HepG2 (cell line): ENCODE data around the gene NUDT3. TPM values are rescaled to one million over a fixed set of nuclear protein-coding genes. Genes with fewer than 3 reads are reported as not detected.

Experiments used
- CBFB ChIP-seq: sonication (generic); formaldehyde crosslinking; IDR thresholded peaks from 2 replicates; pipeline ENCODE4 v1.4.0; 2020; ENCODE audit warnings: missing genetic modification reagents
- ELF4 ChIP-seq: sonication (generic); formaldehyde crosslinking; IDR thresholded peaks from 2 replicates; pipeline ENCODE4 v1.5.0; 2020; ENCODE audit warnings: missing genetic modification reagents, mild to moderate bottlenecking, moderate library complexity, borderline replicate concordance
- EP300 ChIP-seq, 3 experiments: sonication (generic) in 1 of 3; formaldehyde crosslinking in 1 of 3; IDR thresholded peaks; 2 replicates each; pipeline versions ENCODE4 v1.5.1 to v1.6.1; 2011 to 2020; ENCODE audit warnings: low read depth in 2 of 3, low read length in 2 of 3, borderline replicate concordance in 1 of 3, improper control_type of control experiment in 1 of 3, mild to moderate bottlenecking in 1 of 3, missing genetic modification reagents in 1 of 3, moderate library complexity in 1 of 3
- FOXP4 ChIP-seq: sonication (generic); formaldehyde crosslinking; IDR thresholded peaks from 2 replicates; pipeline ENCODE4 v1.4.0; 2020; ENCODE audit warnings: missing genetic modification reagents
- NAIF1 ChIP-seq: sonication (generic); formaldehyde crosslinking; IDR thresholded peaks from 2 replicates; pipeline ENCODE4 v1.5.0; 2020; ENCODE audit warnings: mild to moderate bottlenecking, missing genetic modification reagents, borderline replicate concordance
- NFIB ChIP-seq: sonication (generic); formaldehyde crosslinking; IDR thresholded peaks from 2 replicates; pipeline ENCODE4 v1.9.0; 2021; ENCODE audit warnings: missing genetic modification reagents, mild to moderate bottlenecking, borderline replicate concordance
- PRPF4 ChIP-seq: fragments of 200-400 bp; formaldehyde crosslinking; IDR thresholded peaks from 2 replicates; pipeline ENCODE4 v1.6.1; 2016; ENCODE audit warnings: low read length, low read depth; ENCODE audit not compliant: poor library complexity, severe bottlenecking
- RBAK ChIP-seq: sonication (generic); formaldehyde crosslinking; IDR thresholded peaks from 2 replicates; pipeline ENCODE4 v1.5.1; 2020; ENCODE audit warnings: mild to moderate bottlenecking, missing genetic modification reagents
- RBFOX2 ChIP-seq: fragments of 200-400 bp; formaldehyde crosslinking; IDR thresholded peaks from 2 replicates; pipeline ENCODE4 v1.6.1; 2017; ENCODE audit warnings: low read depth, mild to moderate bottlenecking, low read length
- SMC3 ChIP-seq: IDR thresholded peaks from 2 replicates; pipeline ENCODE4 v1.6.1; 2011; ENCODE audit warnings: low read length, improper control_type of control experiment
- YY1 ChIP-seq: IDR thresholded peaks from 2 replicates; pipeline ENCODE4 v1.6.1; 2011; ENCODE audit warnings: low read length, low read depth, moderate library complexity, mild to moderate bottlenecking; ENCODE audit not compliant: insufficient read depth, insufficient replicate concordance
- ZFYVE20 ChIP-seq: sonication (generic); formaldehyde crosslinking; IDR thresholded peaks from 2 replicates; pipeline ENCODE4 v1.8.0; 2023; ENCODE audit warnings: low read depth, mild to moderate bottlenecking, moderate library complexity, missing genetic modification reagents, borderline replicate concordance
- ZNF30 ChIP-seq: sonication (generic); formaldehyde crosslinking; IDR thresholded peaks from 2 replicates; pipeline ENCODE4 v1.5.0; 2020; ENCODE audit warnings: mild to moderate bottlenecking, missing genetic modification reagents
- ZNF318 ChIP-seq: sonication (generic); formaldehyde crosslinking; IDR thresholded peaks from 2 replicates; pipeline ENCODE4 v1.4.0; 2020; ENCODE audit warnings: mild to moderate bottlenecking, missing genetic modification reagents
- ZNF678 ChIP-seq: sonication (generic); formaldehyde crosslinking; IDR thresholded peaks from 2 replicates; pipeline ENCODE4 v1.4.0; 2020; ENCODE audit warnings: mild to moderate bottlenecking, missing genetic modification reagents
- ZNF746 ChIP-seq: sonication (generic); formaldehyde crosslinking; IDR thresholded peaks from 2 replicates; pipeline ENCODE4 v1.8.0; 2022; ENCODE audit warnings: mild to moderate bottlenecking, missing genetic modification reagents
- ZNF776 ChIP-seq: sonication (generic); formaldehyde crosslinking; IDR thresholded peaks from 2 replicates; pipeline ENCODE4 v1.4.0; 2020; ENCODE audit warnings: mild to moderate bottlenecking, missing genetic modification reagents
- ZNF781 ChIP-seq: sonication (generic); formaldehyde crosslinking; IDR thresholded peaks from 2 replicates; pipeline ENCODE4 v1.5.1; 2020; ENCODE audit warnings: borderline replicate concordance, mild to moderate bottlenecking, missing genetic modification reagents; ENCODE audit errors: not compliant biosample characterization
- polyA plus RNA-seq, 8 experiments: library from polyadenylated mRNA; depleted of rRNA in 3 of 8; stranded (reverse) in 7 of 8; unstranded in 1 of 8; fragments of >200 nt; fragmentation: Illumina TruSeq in 4 of 8; extraction: Trizol in 4 of 8; gene quantifications; 2 replicates each; pipeline versions ENCODE4 v1.2.1 to v1.2.3, GENCODE V29; 2011 to 2016; ENCODE audit warnings: low read depth in 4 of 8, missing spikeins in 1 of 8, mixed read lengths in 1 of 8; ENCODE audit not compliant: insufficient read depth in 1 of 8
- total RNA-seq, 5 experiments: library from RNA; depleted of rRNA; stranded (reverse); fragments of >200 nt; fragmentation: Illumina TruSeq; extraction: Trizol; gene quantifications; 2 replicates each; pipeline ENCODE4 v1.2.3, GENCODE V29; 2016; ENCODE audit warnings: low read depth in 1 of 5

NUDT3 gene
- total and polyA plus RNA-seq, 2 of the 13 experiments (the other 11 are each of a cell fraction or from before 2014, with no cell fraction given), result 20.2 to 20.6 TPM

- TF ChIP-seq ZNF30 (CRISPR knock-in tag) (no peak), SMC3 (peak; percentile 40; the same call in 1 of the 2 replicates), ZNF318 (no peak), ZNF678 (CRISPR knock-in tag) (peak; percentile 17; the same call in 1 of the 2 replicates), RBFOX2 (peak; percentile 80), NFIB (CRISPR knock-in tag) (no peak), EP300 (IDR thresholded peaks at IDR 0.05; ENCODE audit: low read depth in 2 of 2, low read length in 2 of 2) (peak; percentile 11 to 50; a peak in 2 of 4 replicates), EP300 (CRISPR knock-in tag; IDR thresholded peaks at IDR 0.05; ENCODE audit: borderline replicate concordance) (no peak), CBFB (CRISPR knock-in tag) (peak; percentile 40; the same call in 1 of the 2 replicates), PRPF4 (no peak), ELF4 (CRISPR knock-in tag) (no peak), ZNF781 (CRISPR knock-in tag) (no peak), ZNF776 (CRISPR knock-in tag) (peak; percentile 49; the same call in 1 of the 2 replicates), YY1 (peak; percentile 83), NAIF1 (CRISPR knock-in tag) (peak; percentile 99), FOXP4 (no peak), RBAK (CRISPR knock-in tag) (no peak), ZNF746 (CRISPR knock-in tag) (no peak), ZFYVE20 (CRISPR knock-in tag) (no peak)
Measured at GRCh38 chr6:34248727-34249468, 143.6 kb downstream of the NUDT3 start, which contains the start of gene SMIM29 (continued).
